ENCODE measurements around the gene CD164L2.
"Not testable (repeated sequence)": the region's sequence is repeated elsewhere in the genome, so short reads cannot be mapped to it uniquely, and the experiment has no call there.

GRCh38 chr1:27406791-27407190 is 23.7 kb upstream of the CD164L2 start:
- TF ChIP-seq CTCF, POLR2A (IDR thresholded peaks at IDR 0.05): not testable (repeated sequence)

Measured in thyroid gland (tissue), 4 donors.